Panc1 (cell line): Measurements from ENCODE around the gene ART1. TPM values are rescaled to one million over a fixed set of nuclear protein-coding genes. Genes with fewer than 3 reads are reported as not detected.

Source experiments
- ATAC-seq: fragments of 200-7000 bp; cut with Tn5 transposase; 2 replicates; pipeline ENCODE4 v1.9.1; 2020; ENCODE audit warnings: mild to moderate bottlenecking, moderate library complexity
- BruUV-seq: library from RNA; stranded (reverse); fragments of 400-500 nt; replicated peaks from 2 replicates; lab custom pipeline; 2021; lab: Mats Ljungman, UMichigan
- CTCF ChIA-PET: fragments of 300-600 bp; sonication (Branson Sonifier 250); formaldehyde crosslinking; loops from one replicate; lab custom pipeline; 2022; ENCODE audit warnings: antibody characterized with exemption; lab: Charles Lee
- POLR2A ChIA-PET: fragments of 300-600 bp; sonication (Branson Sonifier 250); formaldehyde crosslinking; loops from one replicate; lab custom pipeline; 2022; ENCODE audit warnings: antibody characterized with exemption; lab: Charles Lee
- DNase-seq: peaks from one replicate; pipeline ENCODE4 v3.0.0-alpha.2; 2010; ENCODE audit warnings: low read depth, low spot score
- H3K27ac ChIP-seq: 2 replicates; pipeline ENCODE4 v1.5.1; 2011; ENCODE audit warnings: mild to moderate bottlenecking, low read length, inconsistent platforms
- H3K27me3 ChIP-seq: fragments of 200-500 bp; sonication (Bioruptor generic); 2 replicates; pipeline ENCODE4 v1.6.0; 2014; ENCODE audit warnings: low read length, inconsistent platforms; ENCODE audit not compliant: control insufficient read depth, insufficient read depth
- H3K36me3 ChIP-seq: fragments of 200-500 bp; sonication (Bioruptor generic); 2 replicates; pipeline ENCODE4 v1.5.1; 2014; ENCODE audit warnings: inconsistent platforms, mild to moderate bottlenecking, low read length, moderate library complexity; ENCODE audit not compliant: control insufficient read depth, insufficient read depth
- H3K4me1 ChIP-seq: 2 replicates; pipeline ENCODE4 v1.5.1; 2011; ENCODE audit warnings: inconsistent platforms, mild to moderate bottlenecking, low read length, moderate library complexity; ENCODE audit not compliant: control insufficient read depth, insufficient read depth
- H3K4me3 ChIP-seq, 2 experiments: 2 replicates each; pipeline ENCODE4 v1.5.1; 2011 to 2012; ENCODE audit warnings: low read depth in 2 of 2, low read length in 2 of 2, mild to moderate bottlenecking in 2 of 2, inconsistent platforms in 1 of 2, moderate library complexity in 1 of 2
- H3K9me3 ChIP-seq: fragments of 200-500 bp; sonication (Bioruptor generic); 2 replicates; pipeline ENCODE4 v1.5.1; 2014; ENCODE audit warnings: low read depth, mild to moderate bottlenecking, inconsistent platforms, low read length, moderate library complexity; ENCODE audit not compliant: control insufficient read depth, insufficient read depth
- POLR2AphosphoS5 ChIP-seq: IDR thresholded peaks from 2 replicates; pipeline ENCODE4 v1.6.1; 2012; ENCODE audit warnings: mild to moderate bottlenecking, low read depth, low read length, moderate library complexity
- REST ChIP-seq, 2 experiments: IDR thresholded peaks; 2 replicates each; pipeline ENCODE4 v1.6.1; 2011 to 2012; ENCODE audit warnings: low read depth in 2 of 2, control low read depth in 1 of 2, low read length in 1 of 2, mild to moderate bottlenecking in 1 of 2, moderate library complexity in 1 of 2; ENCODE audit not compliant: insufficient read depth in 1 of 2
- SIN3A ChIP-seq: IDR thresholded peaks from 2 replicates; pipeline ENCODE4 v1.6.1; 2012; ENCODE audit warnings: low read depth, mild to moderate bottlenecking, low read length, moderate library complexity, borderline replicate concordance; ENCODE audit not compliant: insufficient read depth
- TCF7L2 ChIP-seq: IDR thresholded peaks from 2 replicates; pipeline ENCODE4 v1.6.1; 2011; ENCODE audit warnings: mild to moderate bottlenecking, low read depth, low read length, inconsistent platforms
- in situ Hi-C: cut with HindIII; loops from 2 replicates; pipeline ENCODE4 v1.10.0; 2016; ENCODE audit warnings: low sequenced_read_pairs, low pct_unique_long_range_greater_than_20kb
- intact Hi-C: fragments of 100-400 bp; cut with micrococcal nuclease; formaldehyde crosslinking; loops from one replicate; pipeline ENCODE4 v1.10.0; 2022; ENCODE audit not compliant: unreplicated experiment
- total RNA-seq: library from RNA; stranded (reverse); gene quantifications from one replicate; pipeline ENCODE4 v1.2.1, GENCODE V29; 2021; ENCODE audit not compliant: unreplicated experiment
- TF ChIP-seq, protein P1 (sequence below): fragments of 450-650 bp; IDR thresholded peaks from 2 replicates; pipeline ENCODE4 v1.5.1; 2017; ENCODE audit warnings: mild to moderate bottlenecking

Gene ART1
- total RNA-seq, 1 experiment from 2014 or later, result not detected

GRCh38 chr11:3641191-3641590 lies 3.7 kb upstream of the ART1 start:
- no TSS peak for BruUV-seq
- TF ChIP-seq SIN3A (no peak), POLR2AphosphoS5 (no peak), REST (IDR thresholded peaks at IDR 0.05; ENCODE audit: insufficient read depth in 1 of 2, low read depth in 2 of 2, low read length in 1 of 2) (no peak), TCF7L2 (no peak)
- TF ChIP-seq, protein P1, sequence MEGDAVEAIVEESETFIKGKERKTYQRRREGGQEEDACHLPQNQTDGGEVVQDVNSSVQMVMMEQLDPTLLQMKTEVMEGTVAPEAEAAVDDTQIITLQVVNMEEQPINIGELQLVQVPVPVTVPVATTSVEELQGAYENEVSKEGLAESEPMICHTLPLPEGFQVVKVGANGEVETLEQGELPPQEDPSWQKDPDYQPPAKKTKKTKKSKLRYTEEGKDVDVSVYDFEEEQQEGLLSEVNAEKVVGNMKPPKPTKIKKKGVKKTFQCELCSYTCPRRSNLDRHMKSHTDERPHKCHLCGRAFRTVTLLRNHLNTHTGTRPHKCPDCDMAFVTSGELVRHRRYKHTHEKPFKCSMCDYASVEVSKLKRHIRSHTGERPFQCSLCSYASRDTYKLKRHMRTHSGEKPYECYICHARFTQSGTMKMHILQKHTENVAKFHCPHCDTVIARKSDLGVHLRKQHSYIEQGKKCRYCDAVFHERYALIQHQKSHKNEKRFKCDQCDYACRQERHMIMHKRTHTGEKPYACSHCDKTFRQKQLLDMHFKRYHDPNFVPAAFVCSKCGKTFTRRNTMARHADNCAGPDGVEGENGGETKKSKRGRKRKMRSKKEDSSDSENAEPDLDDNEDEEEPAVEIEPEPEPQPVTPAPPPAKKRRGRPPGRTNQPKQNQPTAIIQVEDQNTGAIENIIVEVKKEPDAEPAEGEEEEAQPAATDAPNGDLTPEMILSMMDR, result no peak
- H3K4me1 ChIP-seq, result peaks cover 11% of the 10 kb centered on the region; the same call in 1 of the 2 replicates
- H3K4me3 ChIP-seq, result peak overlapping the region in 1 of 2 experiments; percentile 50; a peak in 2 of 4 replicates
- DNase-seq, result no peak
- H3K27me3 ChIP-seq, result peaks cover 6% of the 10 kb centered on the region; the same call in 1 of the 2 replicates
- CTCF ChIA-PET, result no interaction called here
- in situ Hi-C loops, result no loop called here
- H3K9me3 ChIP-seq, result no peaks in the 10 kb centered on the region
- intact Hi-C loops, result no loop called here
- POLR2A ChIA-PET, result no interaction called here
- no peaks in the 10 kb centered on the region for H3K36me3 ChIP-seq
- no peak for ATAC-seq
- no peak overlapping the region for H3K27ac ChIP-seq

GRCh38 chr11:3641701-3642070 lies 3.2 kb upstream of the ART1 start, which contains the start of gene ART5:
Gene ART5, minus strand, starts transcription at chr11:3641992. Its CDS starts 130 bp downstream, at chr11:3641862.
- peaks cover 11% of the 10 kb centered on the region; the same call in 1 of the 2 replicates for H3K27me3 ChIP-seq
- H3K4me3 ChIP-seq, result peak within 1 kb of the TSS; percentile 50 to 59
- DNase-seq, result no peak
- no peak for ATAC-seq
- H3K36me3 ChIP-seq, result no peaks in the 10 kb centered on the region
- ChIA-PET CTCF (no interaction called here), POLR2A (no interaction called here)
- H3K4me1 ChIP-seq, result peaks cover 11% of the 10 kb centered on the region; the same call in 1 of the 2 replicates
- no TSS peak for BruUV-seq
- H3K9me3 ChIP-seq, result no peaks in the 10 kb centered on the region
- TF ChIP-seq POLR2AphosphoS5, result no peak
- TF ChIP-seq TCF7L2, result no peak
- no peak for TF ChIP-seq SIN3A
- TF ChIP-seq REST (IDR thresholded peaks at IDR 0.05; ENCODE audit: insufficient read depth in 1 of 2, low read depth in 2 of 2, low read length in 1 of 2), result no peak
- TF ChIP-seq, protein P1, result no peak
- H3K27ac ChIP-seq, result peak within 1 kb of the TSS; percentile 62; the same call in 1 of the 2 replicates
- intact Hi-C loops, result no loop called here
- in situ Hi-C loops, result no loop called here
